ENCODE measurements around the gene RUBCNL. TPM values are rescaled to one million over a fixed set of nuclear protein-coding genes. Genes with fewer than 3 reads are reported as not detected.

Gene RUBCNL
- total RNA-seq, 3 donors from 2014 or later (not counting 1 experiment from before 2014, with no cell fraction given): 1.6 to 2.3 (median 2.1) TPM

DNA sequence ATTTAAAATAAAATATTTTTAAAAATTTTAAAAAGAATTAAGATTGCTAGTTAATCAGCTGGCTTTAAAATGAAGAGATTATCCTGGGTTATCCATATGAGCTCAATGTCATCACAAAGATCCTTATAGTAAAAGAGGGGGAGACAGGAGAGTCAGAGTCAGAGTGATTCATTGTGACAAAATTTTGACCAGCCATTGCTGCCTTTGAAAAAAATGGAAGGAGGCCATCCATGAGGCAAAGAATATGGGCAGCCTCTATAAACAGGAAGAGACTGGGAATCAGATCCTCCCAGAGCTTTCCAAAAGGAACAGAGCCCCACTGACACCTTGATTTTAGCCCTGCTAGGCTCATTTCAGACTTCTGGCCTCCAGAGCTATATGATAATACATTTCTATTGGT, 9.3 kb upstream of the RUBCNL start:
- H3K27me3 Mint-ChIP-seq (ENCODE audit: low read depth in 2 of 2): peaks cover 0 to 3% of the 10 kb centered on the region in 2 donors
- no peaks in the 10 kb centered on the region for H3K4me1 Mint-ChIP-seq
- intact Hi-C loops (cut with micrococcal nuclease): no loop called here

GRCh38 chr13:46392967-46393366, 5.9 kb upstream of the RUBCNL start:
- no peaks in the 10 kb centered on the region for H3K27me3 Mint-ChIP-seq (ENCODE audit: low read depth in 2 of 2)
- no peak overlapping the region for H3K27ac Mint-ChIP-seq
- no peaks in the 10 kb centered on the region for H3K27me3 ChIP-seq (ENCODE audit: control insufficient read depth, insufficient read depth, low read length)
- intact Hi-C loops (cut with micrococcal nuclease): no loop called here
- TF ChIP-seq CTCF (IDR thresholded peaks at IDR 0.05): no peak
- no peak overlapping the region for H3K4me3 ChIP-seq (ENCODE audit: low read length)
- ATAC-seq: no peak
- no peak for DNase-seq
- no peaks in the 10 kb centered on the region for H3K9me3 Mint-ChIP-seq
- H3K36me3 ChIP-seq (ENCODE audit: control insufficient read depth, insufficient read depth, low read length): no peaks in the 10 kb centered on the region
- no peaks in the 10 kb centered on the region for H3K9me3 ChIP-seq (ENCODE audit: control insufficient read depth, insufficient read depth, low read length)
- H3K4me3 Mint-ChIP-seq: no peak overlapping the region
- H3K4me1 Mint-ChIP-seq: peaks cover 6 to 10% of the 10 kb centered on the region in 2 donors
- no peak overlapping the region for H3K27ac ChIP-seq (ENCODE audit: low read length)
- no peaks in the 10 kb centered on the region for H3K36me3 Mint-ChIP-seq
- peaks cover 11% of the 10 kb centered on the region for H3K4me1 ChIP-seq (ENCODE audit: control insufficient read depth, insufficient read depth, low read length)
- 17% methylated on average over 2 of the region's 2 CpGs for WGBS (ENCODE audit: insufficient coverage)

More for the DNA sequence above, 9.3 kb upstream of the RUBCNL start:
- Histone ChIP-seq H3K4me3 (ENCODE audit: low read length) (no peak overlapping the region), H3K4me1 (ENCODE audit: control insufficient read depth, insufficient read depth, low read length) (no peaks in the 10 kb centered on the region), H3K27me3 (ENCODE audit: control insufficient read depth, insufficient read depth, low read length) (no peaks in the 10 kb centered on the region), H3K27ac (ENCODE audit: low read length) (no peak overlapping the region), H3K9me3 (ENCODE audit: control insufficient read depth, insufficient read depth, low read length) (no peaks in the 10 kb centered on the region), H3K36me3 (ENCODE audit: control insufficient read depth, insufficient read depth, low read length) (no peaks in the 10 kb centered on the region)
- no peaks in the 10 kb centered on the region for H3K36me3 Mint-ChIP-seq
- H3K27ac Mint-ChIP-seq: no peak overlapping the region
- TF ChIP-seq CTCF (IDR thresholded peaks at IDR 0.05): no peak
- H3K9me3 Mint-ChIP-seq: no peaks in the 10 kb centered on the region
- DNase-seq (no peak), ATAC-seq (no peak)
- H3K4me3 Mint-ChIP-seq: no peak overlapping the region

DNA sequence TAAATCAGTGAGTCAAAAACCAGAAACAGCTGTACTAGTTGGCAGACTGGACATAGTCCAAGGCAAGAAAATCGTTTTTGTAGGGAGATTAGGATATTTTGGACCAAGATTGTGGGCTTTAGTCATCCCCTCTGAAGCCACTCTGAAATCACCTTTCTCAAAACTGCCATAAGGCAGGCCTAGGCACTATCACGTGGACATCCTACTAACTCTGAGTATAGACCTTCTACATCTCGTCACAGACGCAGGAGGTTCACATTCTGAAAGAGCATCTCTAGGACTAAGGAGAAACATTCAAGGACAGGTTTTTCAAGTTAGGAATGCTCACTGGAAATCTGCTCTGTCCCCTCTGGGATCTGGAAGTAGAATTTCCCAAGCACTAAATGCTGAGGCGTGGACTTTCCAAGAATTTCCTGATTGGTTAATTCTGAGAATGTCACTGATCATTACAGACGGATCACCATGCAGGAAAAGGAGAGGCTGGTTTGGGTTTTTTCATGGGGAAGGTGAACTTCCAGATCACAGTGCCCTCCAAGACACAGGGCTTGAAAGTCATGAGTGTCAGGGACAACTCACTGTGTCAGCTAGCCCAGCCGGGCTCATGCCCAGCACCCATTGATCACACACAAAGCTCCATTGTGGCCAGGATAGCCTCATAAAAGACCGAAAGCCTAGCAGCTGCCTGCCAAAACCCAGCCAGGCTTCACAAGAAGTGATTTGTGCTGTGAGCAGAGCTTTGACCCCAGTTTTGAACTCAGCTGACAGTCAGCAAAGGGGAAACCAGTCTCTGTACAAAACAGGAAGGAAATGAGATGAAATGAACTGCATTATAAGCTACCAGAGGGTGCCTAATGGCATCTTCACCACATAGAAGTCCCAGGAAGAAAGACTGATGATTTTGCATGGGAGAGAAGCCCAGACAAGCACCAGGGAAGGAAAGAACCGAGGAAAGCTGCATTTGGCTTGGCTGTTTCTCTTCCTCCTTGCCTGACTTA, 2.7 kb upstream of the RUBCNL start:
- no peaks in the 10 kb centered on the region for H3K9me3 Mint-ChIP-seq
- intact Hi-C loops (cut with micrococcal nuclease): no loop called here
- peaks cover 18 to 20% of the 10 kb centered on the region in 2 donors for H3K27me3 Mint-ChIP-seq (ENCODE audit: low read depth in 2 of 2)
- 53% methylated on average over 9 of the region's 9 CpGs for WGBS (ENCODE audit: insufficient coverage)
- peak; percentile 40 to 68 (median 57) for ATAC-seq
- Histone ChIP-seq H3K36me3 (ENCODE audit: control insufficient read depth, insufficient read depth, low read length) (no peaks in the 10 kb centered on the region), H3K27me3 (ENCODE audit: control insufficient read depth, insufficient read depth, low read length) (no peaks in the 10 kb centered on the region), H3K27ac (ENCODE audit: low read length) (peak overlapping the region; percentile 26), H3K4me3 (ENCODE audit: low read length) (no peak overlapping the region), H3K4me1 (ENCODE audit: control insufficient read depth, insufficient read depth, low read length) (peaks cover 25% of the 10 kb centered on the region), H3K9me3 (ENCODE audit: control insufficient read depth, insufficient read depth, low read length) (no peaks in the 10 kb centered on the region)
- TF ChIP-seq CTCF (IDR thresholded peaks at IDR 0.05): no peak
- peak overlapping the region in 1 of 2 donors; percentile 3 for H3K27ac Mint-ChIP-seq
- H3K36me3 Mint-ChIP-seq: no peaks in the 10 kb centered on the region
- peaks cover 13 to 20% of the 10 kb centered on the region in 2 donors for H3K4me1 Mint-ChIP-seq
- peak in 1 of 2 donors; percentile 28 for DNase-seq
- H3K4me3 Mint-ChIP-seq: no peak overlapping the region

All from natural killer cell (primary cell).